PC-9 (cell line): ENCODE measurements around the gene CHRM1. TPM values are rescaled to one million over a fixed set of nuclear protein-coding genes. Genes with fewer than 3 reads are reported as not detected.

ENCODE experiments used
- BruUV-seq: library from RNA; stranded (reverse); fragments of 400-500 nt; replicated peaks from 2 replicates; lab custom pipeline; 2021; lab: Mats Ljungman, UMichigan
- CTCF ChIA-PET: fragments of 300-600 bp; sonication (Branson Sonifier 250); formaldehyde crosslinking; loops from one replicate; lab custom pipeline; 2022; ENCODE audit warnings: antibody characterized with exemption; lab: Charles Lee
- POLR2A ChIA-PET: fragments of 300-600 bp; sonication (Branson Sonifier 250); formaldehyde crosslinking; loops from one replicate; lab custom pipeline; 2022; ENCODE audit warnings: antibody characterized with exemption; ENCODE audit not compliant: unreplicated experiment; lab: Charles Lee
- DNase-seq, 2 experiments: peaks; one replicate each; pipeline versions ENCODE4 v3.0.0 to v3.0.0-alpha.2; 2015 to 2022; ENCODE audit warnings: mixed read lengths in 1 of 2
- H2AFZ ChIP-seq: fragments of 200-600 bp; sonication (generic); 2 replicates; pipeline ENCODE4 v1.8.1; 2017; ENCODE audit warnings: antibody characterized with exemption
- H3F3A ChIP-seq: fragments of 200-600 bp; sonication (generic); 2 replicates; pipeline ENCODE4 v1.8.1; 2017; ENCODE audit warnings: antibody characterized with exemption, mild to moderate bottlenecking, low read depth; ENCODE audit not compliant: insufficient read depth
- H3K27ac ChIP-seq: fragments of 200-600 bp; sonication (generic); 2 replicates; pipeline ENCODE4 v1.6.1; 2016; ENCODE audit warnings: mixed run types
- H3K27me3 ChIP-seq: fragments of 200-600 bp; sonication (generic); 2 replicates; pipeline ENCODE4 v1.6.1; 2016; ENCODE audit warnings: low read depth, mixed run types; ENCODE audit not compliant: insufficient read depth
- H3K36me3 ChIP-seq: fragments of 200-600 bp; sonication (generic); 2 replicates; pipeline ENCODE4 v1.6.1; 2016; ENCODE audit warnings: low read depth, mixed run types
- H3K4me1 ChIP-seq: fragments of 200-600 bp; sonication (generic); replicated peaks from 2 replicates; pipeline ENCODE4 v1.6.1; 2016; ENCODE audit warnings: mixed run types; ENCODE audit not compliant: insufficient read depth
- H3K4me2 ChIP-seq: fragments of 200-600 bp; sonication (generic); 2 replicates; pipeline ENCODE4 v1.6.1; 2017; ENCODE audit warnings: mixed run types
- H3K4me3 ChIP-seq: fragments of 200-600 bp; sonication (generic); 2 replicates; pipeline ENCODE4 v1.6.1; 2016; ENCODE audit warnings: mixed run types
- H3K79me2 ChIP-seq: fragments of 200-600 bp; sonication (generic); 2 replicates; pipeline ENCODE4 v1.6.1; 2017; ENCODE audit warnings: low read depth, mixed run types
- H3K9me2 ChIP-seq: fragments of 200-600 bp; sonication (generic); 2 replicates; pipeline ENCODE4 v1.8.1; 2017; ENCODE audit warnings: mild to moderate bottlenecking; ENCODE audit not compliant: insufficient read depth
- H3K9me3 ChIP-seq: fragments of 200-600 bp; sonication (generic); 2 replicates; pipeline ENCODE4 v1.8.1; 2016; ENCODE audit warnings: low read depth; ENCODE audit not compliant: insufficient read depth
- H4K20me1 ChIP-seq: fragments of 200-600 bp; sonication (generic); 2 replicates; pipeline ENCODE4 v1.8.1; 2017; ENCODE audit not compliant: insufficient read depth
- EZH2 ChIP-seq: fragments of 200-600 bp; sonication (generic); IDR thresholded peaks from 2 replicates; pipeline ENCODE4 v1.8.0; 2017; ENCODE audit warnings: antibody characterized with exemption, low read depth
- intact Hi-C: fragments of 100-400 bp; cut with micrococcal nuclease; formaldehyde crosslinking; loops from one replicate; pipeline ENCODE4 v1.10.0; 2022; ENCODE audit not compliant: unreplicated experiment
- total RNA-seq: library from RNA; stranded (reverse); gene quantifications from 2 replicates; pipeline ENCODE4 v1.2.3, GENCODE V29; 2021
- TF ChIP-seq, protein P1 (sequence below): fragments of 200-600 bp; sonication (generic); conservative IDR thresholded peaks from 2 replicates; pipeline ENCODE4 v1.6.1; 2017; ENCODE audit warnings: mixed run types, antibody characterized with exemption, mild to moderate bottlenecking, moderate library complexity

CHRM1 gene
- total RNA-seq, 1 experiment from 2014 or later = not detected

DNA sequence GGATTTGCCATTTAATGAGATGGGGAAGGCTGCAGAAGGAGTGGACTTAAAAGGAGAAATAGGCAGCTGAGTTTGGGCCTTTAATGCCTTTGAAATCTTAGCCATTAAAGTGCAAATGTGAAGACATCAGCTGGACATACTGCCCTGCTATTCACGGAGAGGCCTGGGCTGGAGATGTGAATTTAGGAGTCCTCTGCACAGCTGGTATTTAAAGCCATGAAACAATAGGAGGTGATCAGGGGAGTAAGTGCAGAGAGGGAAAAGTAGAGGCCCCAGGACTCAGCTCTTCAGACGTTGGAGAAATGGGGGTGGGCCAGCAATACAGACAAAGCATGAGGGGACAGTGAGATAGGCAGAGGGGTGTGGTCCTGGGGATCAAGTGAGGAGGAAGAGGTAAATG, 23.9 kb downstream of the CHRM1 start:
- H4K20me1 ChIP-seq = no peaks in the 10 kb centered on the region
- H3K4me3 ChIP-seq = no peak overlapping the region
- TF ChIP-seq, protein P1, sequence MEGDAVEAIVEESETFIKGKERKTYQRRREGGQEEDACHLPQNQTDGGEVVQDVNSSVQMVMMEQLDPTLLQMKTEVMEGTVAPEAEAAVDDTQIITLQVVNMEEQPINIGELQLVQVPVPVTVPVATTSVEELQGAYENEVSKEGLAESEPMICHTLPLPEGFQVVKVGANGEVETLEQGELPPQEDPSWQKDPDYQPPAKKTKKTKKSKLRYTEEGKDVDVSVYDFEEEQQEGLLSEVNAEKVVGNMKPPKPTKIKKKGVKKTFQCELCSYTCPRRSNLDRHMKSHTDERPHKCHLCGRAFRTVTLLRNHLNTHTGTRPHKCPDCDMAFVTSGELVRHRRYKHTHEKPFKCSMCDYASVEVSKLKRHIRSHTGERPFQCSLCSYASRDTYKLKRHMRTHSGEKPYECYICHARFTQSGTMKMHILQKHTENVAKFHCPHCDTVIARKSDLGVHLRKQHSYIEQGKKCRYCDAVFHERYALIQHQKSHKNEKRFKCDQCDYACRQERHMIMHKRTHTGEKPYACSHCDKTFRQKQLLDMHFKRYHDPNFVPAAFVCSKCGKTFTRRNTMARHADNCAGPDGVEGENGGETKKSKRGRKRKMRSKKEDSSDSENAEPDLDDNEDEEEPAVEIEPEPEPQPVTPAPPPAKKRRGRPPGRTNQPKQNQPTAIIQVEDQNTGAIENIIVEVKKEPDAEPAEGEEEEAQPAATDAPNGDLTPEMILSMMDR = no peak
- no peak for TF ChIP-seq EZH2
- no peak overlapping the region for H3K4me2 ChIP-seq
- H3K27ac ChIP-seq = no peak overlapping the region
- intact Hi-C loops = no loop called here
- no peaks in the 10 kb centered on the region for H3K9me3 ChIP-seq
- H2AFZ ChIP-seq = no peak overlapping the region
- ChIA-PET CTCF (interaction anchor here (0.7 kb wide), 1 partner anchor 111 kb away, joined by 4 read pairs; no protein-coding TSS in a partner anchor), POLR2A (no interaction called here)
- no peak for DNase-seq
- H3K36me3 ChIP-seq = no peaks in the 10 kb centered on the region
- H3K4me1 ChIP-seq = no peaks in the 10 kb centered on the region
- no peaks in the 10 kb centered on the region for H3K9me2 ChIP-seq
- no TSS peak for BruUV-seq
- peaks cover 46% of the 10 kb centered on the region for H3K27me3 ChIP-seq
- peaks cover 8% of the 10 kb centered on the region; the same call in 1 of the 2 replicates for H3F3A ChIP-seq
- no peaks in the 10 kb centered on the region for H3K79me2 ChIP-seq

DNA sequence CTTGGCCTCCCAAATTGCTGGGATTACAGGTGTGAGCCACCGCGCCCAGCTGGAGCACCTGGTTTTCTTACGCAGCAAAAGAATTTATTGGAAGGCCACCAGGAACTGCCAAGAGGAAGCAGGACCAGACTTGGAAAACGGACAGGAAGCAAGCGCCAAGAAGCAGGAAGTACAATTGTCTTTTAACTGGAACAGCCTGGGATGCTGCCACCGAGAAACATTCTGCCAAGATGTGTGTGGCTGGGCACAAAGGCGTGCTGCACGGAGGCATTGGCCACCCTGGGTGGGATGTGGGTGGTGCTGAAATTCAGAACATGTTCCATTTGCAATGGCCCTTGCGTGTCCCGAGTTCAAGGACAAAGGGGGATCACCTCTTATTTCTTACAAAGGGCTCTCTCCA, 25.1 kb downstream of the CHRM1 start:
- Histone ChIP-seq H3K27me3 (peaks cover 34% of the 10 kb centered on the region), H3K9me2 (no peaks in the 10 kb centered on the region), H3K36me3 (no peaks in the 10 kb centered on the region), H4K20me1 (peaks cover under 1% of the 10 kb centered on the region; the same call in 1 of the 2 replicates), H2AFZ (no peak overlapping the region), H3K27ac (no peak overlapping the region), H3K9me3 (no peaks in the 10 kb centered on the region), H3K4me3 (no peak overlapping the region), H3K4me2 (no peak overlapping the region), H3K4me1 (no peaks in the 10 kb centered on the region), H3F3A (peaks cover 16% of the 10 kb centered on the region; the same call in 1 of the 2 replicates), H3K79me2 (no peaks in the 10 kb centered on the region)
- TF ChIP-seq, protein P1 = no peak
- no peak for TF ChIP-seq EZH2
- no TSS peak for BruUV-seq
- ChIA-PET CTCF (no interaction called here), POLR2A (no interaction called here)
- no peak for DNase-seq
- intact Hi-C loops = no loop called here

GRCh38 chr11:62895501-62895900, 25.7 kb downstream of the CHRM1 start:
- intact Hi-C loops = no loop called here
- ChIA-PET CTCF (no interaction called here), POLR2A (no interaction called here)

More at GRCh38 chr11:62895501-62895900, 25.7 kb downstream of the CHRM1 start:
- Histone ChIP-seq H4K20me1 (peaks cover 6% of the 10 kb centered on the region; the same call in 1 of the 2 replicates), H3K4me3 (no peak overlapping the region), H3K4me1 (no peaks in the 10 kb centered on the region), H3K79me2 (no peaks in the 10 kb centered on the region), H3K9me2 (no peaks in the 10 kb centered on the region), H3F3A (peaks cover 21% of the 10 kb centered on the region), H3K4me2 (no peak overlapping the region), H3K9me3 (no peaks in the 10 kb centered on the region), H2AFZ (no peak overlapping the region), H3K36me3 (no peaks in the 10 kb centered on the region), H3K27me3 (peaks cover 29% of the 10 kb centered on the region), H3K27ac (no peak overlapping the region)
- BruUV-seq = no TSS peak
- no peak for TF ChIP-seq EZH2
- TF ChIP-seq, protein P1 = no peak
- DNase-seq = no peak
